ENCODE measurements around the gene GGN.
"Not testable (repeated sequence)": the region's sequence is repeated elsewhere in the genome, so short reads cannot be mapped to it uniquely, and the experiment has no call there.

Gene GGN

GRCh38 chr19:38386300-38386970 lies 1.4 kb downstream of the GGN start:
- no peak for DNase-seq

- DNase-seq = no peak
These were observed 2.0 kb downstream of the GGN start for GRCh38 chr19:38385804-38386257.

GRCh38 chr19:38385057-38385803 lies 2.6 kb downstream of the GGN start:
- DNase-seq = no peak

- DNase-seq = no peak
These were observed 3.4 kb downstream of the GGN start for GRCh38 chr19:38384209-38385027.

GRCh38 chr19:38383743-38384142 lies 4.1 kb downstream of the GGN start:
- DNase-seq = no peak

- DNase-seq = no peak
These were observed 4.7 kb downstream of the GGN start for GRCh38 chr19:38383184-38383583.

GRCh38 chr19:38381138-38381537 lies 6.7 kb downstream of the GGN start:
- no peak for DNase-seq

- no peak for DNase-seq
These were observed 9.0 kb downstream of the GGN start for GRCh38 chr19:38378866-38379265.

- no peak for DNase-seq
These were observed 10.8 kb downstream of the GGN start for GRCh38 chr19:38377052-38377451.

GRCh38 chr19:38376576-38376975 lies 11.3 kb downstream of the GGN start:
- no peak for DNase-seq

GRCh38 chr19:38375748-38376147 lies 12.1 kb downstream of the GGN start:
- DNase-seq = no peak

- DNase-seq = no peak
These were observed 12.7 kb downstream of the GGN start for GRCh38 chr19:38375098-38375493.

GRCh38 chr19:38374332-38375097 lies 13.3 kb downstream of the GGN start, which contains the start of gene PSMD8:
Gene PSMD8, plus strand, starts transcription at chr19:38374571. Its CDS starts 31 bp downstream, at chr19:38374602.
- peak; percentile 100 for DNase-seq

GRCh38 chr19:38373907-38374331 lies 13.9 kb downstream of the GGN start:
- no peak for DNase-seq

GRCh38 chr19:38371081-38371480 lies 16.8 kb downstream of the GGN start:
- no peak for DNase-seq

- no peak for DNase-seq
These were observed 17.5 kb downstream of the GGN start for GRCh38 chr19:38370299-38370698.

- DNase-seq = no peak
These were observed 18.2 kb downstream of the GGN start for GRCh38 chr19:38369584-38369983.

GRCh38 chr19:38367041-38367440 lies 20.8 kb downstream of the GGN start:
- DNase-seq = no peak

GRCh38 chr19:38362946-38363688 lies 24.7 kb downstream of the GGN start:
- not testable (repeated sequence) for DNase-seq

- DNase-seq = peak; percentile 91
These were observed 25.5 kb downstream of the GGN start for GRCh38 chr19:38362076-38362945.

- DNase-seq = peak; percentile 79
These were observed 26.2 kb downstream of the GGN start for GRCh38 chr19:38361633-38362075.

Measured in activated CD4-positive, alpha-beta T cell treated with anti-CD3 and anti-CD28 coated beads, Interleukin-2, Interleukin-6, amounts not matched to agents 100 ng/mL and 50 ng/mL, durations not matched to agents 16 hours and 8 hours (primary cell).